ENCODE results near the gene PARK7.

GRCh38 chr1:8009043-8010002 lies 47.8 kb downstream of the PARK7 start:
- TF ChIP-seq EZH2 (IDR thresholded peaks at IDR 0.05; ENCODE audit: borderline replicate concordance, low read depth, low read length, severe bottlenecking) = no peak
- no peak for TF ChIP-seq CTCF (IDR thresholded peaks at IDR 0.05; ENCODE audit: borderline replicate concordance, extremely low read depth, low read length, poor library complexity, severe bottlenecking)
